HCT116 (cell line): ENCODE data around the gene RBM19. TPM values are rescaled to one million over a fixed set of nuclear protein-coding genes. Genes with fewer than 3 reads are reported as not detected.

Source experiments
- ATAC-seq: fragments of 200-7000 bp; cut with Tn5 transposase; 2 replicates; pipeline ENCODE4 v1.9.1; 2020; ENCODE audit warnings: mild to moderate bottlenecking, moderate library complexity
- BruUV-seq: library from RNA; stranded (reverse); fragments of 400-500 nt; replicated peaks from 2 replicates; lab custom pipeline; 2021; lab: Mats Ljungman, UMichigan
- CTCF ChIA-PET: fragments of 300-600 bp; sonication (Branson Sonifier 250); formaldehyde crosslinking; loops from one replicate; lab custom pipeline; 2021; ENCODE audit warnings: antibody characterized with exemption; lab: Charles Lee
- POLR2A ChIA-PET: fragments of 300-600, 350-600 bp; sonication (Branson Sonifier 250); formaldehyde crosslinking; loops from one replicate; lab custom pipeline; 2021; ENCODE audit warnings: antibody characterized with exemption; lab: Charles Lee
- RAD21 ChIA-PET, 2 experiments: fragments of 300-600 bp; sonication (Branson Sonifier 250); formaldehyde crosslinking; loops; one replicate each; lab custom pipeline; 2023; ENCODE audit warnings: low total read pairs in 2 of 2; ENCODE audit not compliant: uncharacterized antibody in 2 of 2, unreplicated experiment in 2 of 2, low non-redundant PET in 1 of 2; lab: Charles Lee
- DNase-seq: peaks from one replicate; pipeline ENCODE4 v3.0.0-alpha.2; 2010; ENCODE audit warnings: low read depth, low spot score
- H2AFZ ChIP-seq: fragments of 200-600 bp; shearing (Covaris generic), sonication (generic); 2 replicates; pipeline ENCODE4 v1.6.1; 2017; ENCODE audit warnings: low read depth, mixed run types, mixed read lengths, antibody characterized with exemption, low read length; ENCODE audit not compliant: poor library complexity, severe bottlenecking
- H3K27ac ChIP-seq: 2 replicates; pipeline ENCODE4 v1.5.1; 2012; ENCODE audit warnings: low read depth, low read length
- H3K27me3 ChIP-seq: fragments of 200-600 bp; sonication (generic); 2 replicates; pipeline ENCODE4 v1.6.1; 2016; ENCODE audit warnings: mixed run types, low read length, mixed read lengths; ENCODE audit not compliant: insufficient read depth
- H3K36me3 ChIP-seq, 2 experiments: fragments of 200-500 bp in 1 of 2; fragments of 200-600 bp in 1 of 2; sonication (Bioruptor generic) in 1 of 2; sonication (generic) in 1 of 2; 2 replicates each; pipeline versions ENCODE4 v1.5.1 to v1.6.1; 2014 to 2016; ENCODE audit warnings: low read length in 2 of 2, inconsistent platforms in 1 of 2, mixed read lengths in 1 of 2, mixed run types in 1 of 2; ENCODE audit not compliant: insufficient read depth in 2 of 2, control insufficient read depth in 1 of 2
- H3K4me1 ChIP-seq, 2 experiments: fragments of 200-600 bp in 1 of 2; sonication (generic) in 1 of 2; 2 replicates each; pipeline versions ENCODE4 v1.5.1 to v1.6.1; 2012 to 2017; ENCODE audit warnings: low read length in 2 of 2, inconsistent platforms in 1 of 2, mild to moderate bottlenecking in 1 of 2, mixed read lengths in 1 of 2, mixed run types in 1 of 2, moderate library complexity in 1 of 2; ENCODE audit not compliant: insufficient read depth in 2 of 2, control insufficient read depth in 1 of 2
- H3K4me2 ChIP-seq: fragments of 200-600 bp; sonication (generic); 2 replicates; pipeline ENCODE4 v1.6.1; 2017; ENCODE audit warnings: mixed run types, low read length, mixed read lengths
- H3K4me3 ChIP-seq, 2 experiments: fragments of 200-600 bp in 1 of 2; sonication (generic) in 1 of 2; replicated peaks in 1 of 2; 2 replicates each; pipeline ENCODE4 v1.5.1; 2011 to 2016; ENCODE audit warnings: low read length in 2 of 2, control low read depth in 1 of 2, low read depth in 1 of 2, mild to moderate bottlenecking in 1 of 2, mixed read lengths in 1 of 2, mixed run types in 1 of 2
- H3K79me2 ChIP-seq: fragments of 200-600 bp; sonication (generic); 2 replicates; pipeline ENCODE4 v1.6.1; 2017; ENCODE audit warnings: mild to moderate bottlenecking, mixed run types, low read length, moderate library complexity, mixed read lengths; ENCODE audit not compliant: insufficient read depth
- H3K9ac ChIP-seq: fragments of 200-600 bp; sonication (generic); 2 replicates; pipeline ENCODE4 v1.6.1; 2016; ENCODE audit warnings: low read length, mixed read lengths
- H3K9me2 ChIP-seq: fragments of 200-600 bp; sonication (generic), shearing (Covaris generic); 2 replicates; pipeline ENCODE4 v1.6.1; 2017; ENCODE audit warnings: mixed run types, mild to moderate bottlenecking, moderate library complexity; ENCODE audit not compliant: insufficient read depth
- H3K9me3 ChIP-seq, 2 experiments: fragments of 200-500 bp in 1 of 2; fragments of 200-600 bp in 1 of 2; sonication (Bioruptor generic) in 1 of 2; sonication (generic) in 1 of 2; 2 replicates each; pipeline ENCODE4 v1.6.1; 2014 to 2017; ENCODE audit warnings: low read length in 2 of 2, mixed read lengths in 2 of 2, inconsistent platforms in 1 of 2, low read depth in 1 of 2, mild to moderate bottlenecking in 1 of 2, mixed run types in 1 of 2, moderate library complexity in 1 of 2; ENCODE audit not compliant: control insufficient read depth in 1 of 2, insufficient read depth in 1 of 2
- H4K20me1 ChIP-seq: fragments of 200-600 bp; sonication (generic), shearing (Covaris generic); 2 replicates; pipeline ENCODE4 v1.6.1; 2017; ENCODE audit warnings: mixed run types, mild to moderate bottlenecking, moderate library complexity; ENCODE audit not compliant: insufficient read depth
- ATF3 ChIP-seq: IDR thresholded peaks from 2 replicates; pipeline ENCODE4 v1.6.1; 2012
- CBX3 ChIP-seq: IDR thresholded peaks from 2 replicates; pipeline ENCODE4 v1.6.1; 2012; ENCODE audit warnings: low read depth
- CEBPB ChIP-seq: IDR thresholded peaks from 2 replicates; pipeline ENCODE4 v1.6.1; 2012; ENCODE audit warnings: low read depth
- EGR1 ChIP-seq: IDR thresholded peaks from 2 replicates; pipeline ENCODE4 v1.6.1; 2012; ENCODE audit warnings: low read depth
- ELF1 ChIP-seq: IDR thresholded peaks from 2 replicates; pipeline ENCODE4 v1.6.1; 2012; ENCODE audit warnings: low read depth, borderline replicate concordance
- FOSL1 ChIP-seq: IDR thresholded peaks from 2 replicates; pipeline ENCODE4 v1.6.1; 2012; ENCODE audit warnings: low read depth
- JUND ChIP-seq: IDR thresholded peaks from 2 replicates; pipeline ENCODE4 v1.6.1; 2012
- MAX ChIP-seq: IDR thresholded peaks from 2 replicates; pipeline ENCODE4 v1.6.1; 2012
- POLR2A ChIP-seq: IDR thresholded peaks from 2 replicates; pipeline ENCODE4 v1.7.0; 2011; ENCODE audit warnings: borderline replicate concordance; ENCODE audit not compliant: insufficient read depth, insufficient read length; ENCODE audit errors: extremely low read depth
- POLR2AphosphoS5 ChIP-seq: IDR thresholded peaks from 2 replicates; pipeline ENCODE4 v1.6.1; 2011; ENCODE audit warnings: mild to moderate bottlenecking, low read depth, low read length, moderate library complexity
- RAD21 ChIP-seq: IDR thresholded peaks from 2 replicates; pipeline ENCODE4 v1.6.1; 2012; ENCODE audit warnings: low read depth, mild to moderate bottlenecking
- REST ChIP-seq: IDR thresholded peaks from 2 replicates; pipeline ENCODE4 v1.6.1; 2012; ENCODE audit warnings: low read depth
- SIN3A ChIP-seq: IDR thresholded peaks from 2 replicates; pipeline ENCODE4 v1.6.1; 2012; ENCODE audit warnings: low read depth
- SP1 ChIP-seq: IDR thresholded peaks from 2 replicates; pipeline ENCODE4 v1.6.1; 2012; ENCODE audit warnings: low read depth
- SRF ChIP-seq: IDR thresholded peaks from 2 replicates; pipeline ENCODE4 v1.6.1; 2012; ENCODE audit warnings: low read depth
- ZFX ChIP-seq: fragments of 450-650 bp; IDR thresholded peaks from 2 replicates; pipeline ENCODE4 v1.6.1; 2017
- ZNF274 ChIP-seq: fragments of 200-500 bp; sonication (Bioruptor generic); IDR thresholded peaks from 2 replicates; pipeline ENCODE4 v1.6.1; 2014; ENCODE audit warnings: mild to moderate bottlenecking, low read depth, low read length, inconsistent platforms
- intact Hi-C: fragments of 100-400 bp; cut with micrococcal nuclease; formaldehyde crosslinking; loops from 2 replicates; pipeline ENCODE4 v1.10.0; 2022
- total RNA-seq: library from RNA; stranded (reverse); gene quantifications from one replicate; pipeline ENCODE4 v1.2.1, GENCODE V29; 2021; ENCODE audit not compliant: unreplicated experiment

Gene RBM19
- total RNA-seq, 1 experiment from 2014 or later: 30.7 TPM

- ATAC-seq (no peak), DNase-seq (no peak)
- Histone ChIP-seq H3K4me2 (no peak overlapping the region), H3K79me2 (no peaks in the 10 kb centered on the region), H3K4me3 (no peak overlapping the region), H2AFZ (no peak overlapping the region), H3K4me1 (no peaks in the 10 kb centered on the region), H3K9me3 (no peaks in the 10 kb centered on the region), H3K27ac (no peak overlapping the region), H3K27me3 (no peaks in the 10 kb centered on the region), H3K36me3 (no peaks in the 10 kb centered on the region), H4K20me1 (no peaks in the 10 kb centered on the region), H3K9ac (no peak overlapping the region), H3K9me2 (no peaks in the 10 kb centered on the region)
- RAD21 ChIA-PET: no interaction called here
- POLR2A ChIA-PET: no interaction called here
- intact Hi-C loops: no loop called here
- CTCF ChIA-PET: no interaction called here
- no TSS peak for BruUV-seq
- TF ChIP-seq CEBPB: no peak
- no peak for TF ChIP-seq ZNF274
- no peak for TF ChIP-seq MAX
- no peak for TF ChIP-seq SIN3A
Measured at GRCh38 chr12:113875691-113876090, 90.4 kb downstream of the RBM19 start.

- TF ChIP-seq CBX3 (no peak), EGR1 (no peak), REST (no peak), FOSL1 (no peak), POLR2AphosphoS5 (no peak), POLR2A (no peak), ELF1 (no peak), ZFX (no peak), SP1 (no peak), ATF3 (no peak), JUND (no peak), CEBPB (no peak), SRF (no peak), RAD21 (no peak), MAX (no peak)
- TF ChIP-seq, all 23 proteins: peak for 0
- H3K4me2 ChIP-seq: no peak overlapping the region
- no peak for DNase-seq
- no peaks in the 10 kb centered on the region for H4K20me1 ChIP-seq
- H3K79me2 ChIP-seq: no peaks in the 10 kb centered on the region
- intact Hi-C loops: no loop called here
- ChIA-PET RAD21 (no interaction called here), POLR2A (no interaction called here), CTCF (no interaction called here)
- H3K4me1 ChIP-seq: no peaks in the 10 kb centered on the region
- no peak overlapping the region for H3K27ac ChIP-seq
- H3K9ac ChIP-seq: no peak overlapping the region
- no peaks in the 10 kb centered on the region for H3K9me3 ChIP-seq
- no peaks in the 10 kb centered on the region for H3K27me3 ChIP-seq
- no TSS peak for BruUV-seq
- no peaks in the 10 kb centered on the region for H3K9me2 ChIP-seq
- no peak for ATAC-seq
- H2AFZ ChIP-seq: no peak overlapping the region
- H3K36me3 ChIP-seq: no peaks in the 10 kb centered on the region
- H3K4me3 ChIP-seq: no peak overlapping the region
Measured at GRCh38 chr12:113874999-113875561, 91.0 kb downstream of the RBM19 start.
